Heart left ventricle (tissue), 13 donors: ENCODE results near the gene ELFN2.

Source experiments
- CTCF ChIP-seq, 12 donors: fragments of 200-600 bp; sonication (generic) in 4 of 12; IDR thresholded peaks; one replicate each; pipeline versions ENCODE4 v1.5.0 to v1.8.0; 2018 to 2022; ENCODE audit warnings: antibody characterized with exemption in 12 of 12, mild to moderate bottlenecking in 5 of 12
- POLR2A ChIP-seq, 2 donors: fragments of 450-650 bp; IDR thresholded peaks; one replicate each; pipeline ENCODE4 v1.6.1; 2017; ENCODE audit warnings: antibody characterized with exemption in 2 of 2, mild to moderate bottlenecking in 2 of 2, moderate library complexity in 2 of 2
- donor health status: ischemic (EF 13 %, LVEDD 7.1; RV severe dilation, severe dysfunction).
- donor health status: DM: no; HTN: yes; CAD: no.
- donor health status: DM: no; HTN: no; CAD: no.
- donor health status: ischemic (EF 25% LVEDD 6.9; RV normal size, moderate dysfunction).
- donor health status: ischemic (EF 25% LVEDD 5.7; RV mildly dilated, moderate dysfunction).
- donor health status: ischemic (EF 35%, LVEDD 5.7; RV mildly dilated, moderate dysfunction).
- donor health status: nonischemic (EF 11% LVEDD 7.7; RV severe dilation, severe dysfunction).
- donor health status: DM: yes; HTN: yes; CAD: no.
- donor health status: PGD.
- donor health status: ischemic (EF 29% LVEDD 5.4; RV normal size, mild dysfunction).
- donor health status: nonischemic (EF 23%, LVEDD 6.1; RV moderate dilation, normal function).

DNA sequence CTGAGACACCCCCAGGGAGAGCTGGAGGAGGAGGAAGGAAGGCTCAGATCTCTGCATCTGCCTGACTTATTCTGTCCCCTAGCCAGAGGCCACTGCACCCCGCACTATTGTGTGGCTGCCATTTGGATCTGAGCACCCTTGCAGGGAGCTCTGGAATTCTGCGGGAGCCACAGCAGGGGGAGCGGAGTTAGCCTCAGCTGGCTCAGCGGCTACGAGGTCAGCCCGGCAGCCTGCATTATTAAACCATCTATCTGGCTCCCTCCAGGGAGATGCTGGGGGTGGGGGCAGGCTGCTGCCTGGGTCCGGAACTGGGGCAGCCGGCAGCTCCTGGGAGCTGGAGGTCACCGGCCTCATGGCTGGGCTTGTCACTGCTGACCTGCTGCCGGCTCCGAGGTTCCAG is 6.5 kb upstream of the ELFN2 start:
- no peak for TF ChIP-seq CTCF (IDR thresholded peaks at IDR 0.05)
- no peak for TF ChIP-seq POLR2A (IDR thresholded peaks at IDR 0.05)
